Measurements from ENCODE around the gene CFAP46.

CFAP46 gene

GRCh38 chr10:132868995-132869394, 73.4 kb downstream of the CFAP46 start:
- POLR2A ChIA-PET: no interaction called here
- CTCF ChIA-PET: interaction anchor here (1.2 kb wide), 1 partner anchor 24 kb away, joined by 3 read pairs; no protein-coding TSS in a partner anchor
- 90% methylated on average over 24 of the region's 26 CpGs for WGBS (ENCODE audit: insufficient coverage)

GRCh38 chr10:132867801-132868644, 74.3 kb downstream of the CFAP46 start:
- WGBS (ENCODE audit: insufficient coverage): 92% methylated on average over 32 of the region's 41 CpGs
- no peak for DNase-seq

More at GRCh38 chr10:132868995-132869394, 73.4 kb downstream of the CFAP46 start:
- Histone ChIP-seq H3K27me3 (replicated peaks in 2 of 5; ENCODE audit: control insufficient read depth in 4 of 5, insufficient read depth in 5 of 5, low read length in 4 of 5) (peaks cover 0 to 20% (median 2%) of the 10 kb centered on the region in 5 experiments), H3K27ac (ENCODE audit: insufficient read depth in 1 of 2, low read depth in 1 of 2, low read length in 2 of 2, poor library complexity in 1 of 2, severe bottlenecking in 2 of 2) (no peak overlapping the region), H3K9me3 (ENCODE audit: control extremely low read depth in 1 of 5, control insufficient read depth in 4 of 5, insufficient read depth in 2 of 5, low read depth in 1 of 5, low read length in 4 of 5) (peaks cover 0 to 16% (median 0%) of the 10 kb centered on the region in 5 experiments), H3K36me3 (ENCODE audit: control insufficient read depth in 4 of 4, insufficient read depth in 4 of 4, low read length in 3 of 4) (no peaks in the 10 kb centered on the region), H3K4me1 (ENCODE audit: control extremely low read depth in 1 of 4, control insufficient read depth in 4 of 4, insufficient read depth in 4 of 4, low read length in 3 of 4) (peaks cover 0 to 16% (median 7%) of the 10 kb centered on the region in 4 experiments), H3K4me3 (ENCODE audit: control insufficient read depth in 1 of 7, extremely low read depth in 1 of 7, insufficient read depth in 4 of 7, low read depth in 2 of 7, low read length in 6 of 7) (no peak overlapping the region)
- no peak for DNase-seq

GRCh38 chr10:132866601-132867381, 75.6 kb downstream of the CFAP46 start:
- Histone ChIP-seq H3K9me3 (ENCODE audit: control extremely low read depth in 1 of 5, control insufficient read depth in 4 of 5, insufficient read depth in 2 of 5, low read depth in 1 of 5, low read length in 4 of 5) (peaks cover 0 to 16% (median 0%) of the 10 kb centered on the region in 5 experiments), H3K4me3 (ENCODE audit: control insufficient read depth in 1 of 7, extremely low read depth in 1 of 7, insufficient read depth in 4 of 7, low read depth in 2 of 7, low read length in 6 of 7) (no peak overlapping the region), H3K36me3 (ENCODE audit: control insufficient read depth in 4 of 4, insufficient read depth in 4 of 4, low read length in 3 of 4) (no peaks in the 10 kb centered on the region), H3K27ac (ENCODE audit: insufficient read depth in 1 of 2, low read depth in 1 of 2, low read length in 2 of 2, poor library complexity in 1 of 2, severe bottlenecking in 2 of 2) (no peak overlapping the region), H3K27me3 (replicated peaks in 2 of 5; ENCODE audit: control insufficient read depth in 4 of 5, insufficient read depth in 5 of 5, low read length in 4 of 5) (peaks cover 0 to 12% (median 0%) of the 10 kb centered on the region in 5 experiments), H3K4me1 (ENCODE audit: control extremely low read depth in 1 of 4, control insufficient read depth in 4 of 4, insufficient read depth in 4 of 4, low read length in 3 of 4) (peaks cover 0 to 35% (median 22%) of the 10 kb centered on the region in 4 experiments)
- ChIA-PET POLR2A (no interaction called here), CTCF (no interaction called here)
- WGBS (ENCODE audit: insufficient coverage): 97% methylated on average over 26 of the region's 29 CpGs
- no peak for DNase-seq

More at GRCh38 chr10:132867801-132868644, 74.3 kb downstream of the CFAP46 start:
- ChIA-PET CTCF (interaction anchor here (1.2 kb wide), 1 partner anchor 25 kb away, joined by 3 read pairs; no protein-coding TSS in a partner anchor), POLR2A (no interaction called here)
- Histone ChIP-seq H3K36me3 (ENCODE audit: control insufficient read depth in 4 of 4, insufficient read depth in 4 of 4, low read length in 3 of 4) (no peaks in the 10 kb centered on the region), H3K27me3 (replicated peaks in 2 of 5; ENCODE audit: control insufficient read depth in 4 of 5, insufficient read depth in 5 of 5, low read length in 4 of 5) (peaks cover 0 to 12% (median 2%) of the 10 kb centered on the region in 5 experiments), H3K4me3 (ENCODE audit: control insufficient read depth in 1 of 7, extremely low read depth in 1 of 7, insufficient read depth in 4 of 7, low read depth in 2 of 7, low read length in 6 of 7) (no peak overlapping the region), H3K9me3 (ENCODE audit: control extremely low read depth in 1 of 5, control insufficient read depth in 4 of 5, insufficient read depth in 2 of 5, low read depth in 1 of 5, low read length in 4 of 5) (peaks cover 0 to 16% (median 0%) of the 10 kb centered on the region in 5 experiments), H3K4me1 (ENCODE audit: control extremely low read depth in 1 of 4, control insufficient read depth in 4 of 4, insufficient read depth in 4 of 4, low read length in 3 of 4) (peaks cover 0 to 24% (median 12%) of the 10 kb centered on the region in 4 experiments), H3K27ac (ENCODE audit: insufficient read depth in 1 of 2, low read depth in 1 of 2, low read length in 2 of 2, poor library complexity in 1 of 2, severe bottlenecking in 2 of 2) (no peak overlapping the region)

GRCh38 chr10:132865851-132866600, 76.3 kb downstream of the CFAP46 start:
- ChIA-PET POLR2A (no interaction called here), CTCF (interaction anchor here (1.1 kb wide), 1 partner anchor 30 kb away, joined by 3 read pairs; no protein-coding TSS in a partner anchor)
- DNase-seq: no peak
- WGBS (ENCODE audit: insufficient coverage): 95% methylated on average over 24 of the region's 28 CpGs
- Histone ChIP-seq H3K9me3 (ENCODE audit: control extremely low read depth in 1 of 5, control insufficient read depth in 4 of 5, insufficient read depth in 2 of 5, low read depth in 1 of 5, low read length in 4 of 5) (peaks cover 0 to 11% (median 0%) of the 10 kb centered on the region in 5 experiments), H3K4me3 (ENCODE audit: control insufficient read depth in 1 of 7, extremely low read depth in 1 of 7, insufficient read depth in 4 of 7, low read depth in 2 of 7, low read length in 6 of 7) (no peak overlapping the region), H3K4me1 (ENCODE audit: control extremely low read depth in 1 of 4, control insufficient read depth in 4 of 4, insufficient read depth in 4 of 4, low read length in 3 of 4) (peaks cover 0 to 38% (median 22%) of the 10 kb centered on the region in 4 experiments), H3K27ac (ENCODE audit: insufficient read depth in 1 of 2, low read depth in 1 of 2, low read length in 2 of 2, poor library complexity in 1 of 2, severe bottlenecking in 2 of 2) (no peak overlapping the region), H3K27me3 (replicated peaks in 2 of 5; ENCODE audit: control insufficient read depth in 4 of 5, insufficient read depth in 5 of 5, low read length in 4 of 5) (peaks cover 0 to 10% (median 0%) of the 10 kb centered on the region in 5 experiments), H3K36me3 (ENCODE audit: control insufficient read depth in 4 of 4, insufficient read depth in 4 of 4, low read length in 3 of 4) (no peaks in the 10 kb centered on the region)

- CTCF ChIA-PET: interaction anchor here (1.1 kb wide), 1 partner anchor 29 kb away, joined by 3 read pairs; no protein-coding TSS in a partner anchor
- Histone ChIP-seq H3K4me1 (ENCODE audit: control extremely low read depth in 1 of 4, control insufficient read depth in 4 of 4, insufficient read depth in 4 of 4, low read length in 3 of 4) (peaks cover 0 to 38% (median 22%) of the 10 kb centered on the region in 4 experiments), H3K36me3 (ENCODE audit: control insufficient read depth in 4 of 4, insufficient read depth in 4 of 4, low read length in 3 of 4) (no peaks in the 10 kb centered on the region), H3K27ac (ENCODE audit: insufficient read depth in 1 of 2, low read depth in 1 of 2, low read length in 2 of 2, poor library complexity in 1 of 2, severe bottlenecking in 2 of 2) (no peak overlapping the region), H3K4me3 (ENCODE audit: control insufficient read depth in 1 of 7, extremely low read depth in 1 of 7, insufficient read depth in 4 of 7, low read depth in 2 of 7, low read length in 6 of 7) (no peak overlapping the region), H3K27me3 (replicated peaks in 2 of 5; ENCODE audit: control insufficient read depth in 4 of 5, insufficient read depth in 5 of 5, low read length in 4 of 5) (peaks cover 0 to 4% (median 0%) of the 10 kb centered on the region in 5 experiments), H3K9me3 (ENCODE audit: control extremely low read depth in 1 of 5, control insufficient read depth in 4 of 5, insufficient read depth in 2 of 5, low read depth in 1 of 5, low read length in 4 of 5) (peaks cover 0 to 3% (median 0%) of the 10 kb centered on the region in 5 experiments)
- POLR2A ChIA-PET: no interaction called here
- DNase-seq: no peak
- WGBS (ENCODE audit: insufficient coverage): 20% methylated on average over 13 of the region's 14 CpGs
Measured at GRCh38 chr10:132865171-132865631, 77.2 kb downstream of the CFAP46 start.

All from common myeloid progenitor, CD34-positive (primary cell).